DOHH2 (cell line): Measurements from ENCODE around the gene RIMKLB.
A peak's percentile ranks its signal among the peaks of the same experiment; 100 is the strongest.

ENCODE experiments used
- H3F3A ChIP-seq: fragments of 200-600 bp; sonication (generic), shearing (Covaris generic); 2 replicates; pipeline ENCODE4 v1.6.0; 2016; ENCODE audit warnings: antibody characterized with exemption, mild to moderate bottlenecking; ENCODE audit not compliant: control insufficient read depth, insufficient read depth
- H3K27ac ChIP-seq: fragments of 200-600 bp; sonication (generic); 2 replicates; pipeline ENCODE4 v1.5.1; 2014; ENCODE audit warnings: low read depth, mild to moderate bottlenecking, low read length, moderate library complexity
- H3K27me3 ChIP-seq: fragments of 200-600 bp; sonication (generic); 2 replicates; pipeline ENCODE4 v1.6.1; 2014; ENCODE audit warnings: mild to moderate bottlenecking, low read length, mixed read lengths; ENCODE audit not compliant: control insufficient read depth
- H3K36me3 ChIP-seq: fragments of 200-600 bp; sonication (generic); 2 replicates; pipeline ENCODE4 v1.6.1; 2014; ENCODE audit warnings: mild to moderate bottlenecking, low read length, moderate library complexity, mixed read lengths; ENCODE audit not compliant: control insufficient read depth
- H3K4me1 ChIP-seq: fragments of 200-600 bp; sonication (generic); 2 replicates; pipeline ENCODE4 v1.6.1; 2014; ENCODE audit warnings: mild to moderate bottlenecking, low read length, mixed read lengths; ENCODE audit not compliant: control insufficient read depth
- H3K4me2 ChIP-seq: fragments of 200-600 bp; sonication (generic); 2 replicates; pipeline ENCODE4 v1.6.0; 2014; ENCODE audit warnings: mild to moderate bottlenecking, low read length, moderate library complexity
- H3K4me3 ChIP-seq: fragments of 200-600 bp; sonication (generic); 2 replicates; pipeline ENCODE4 v1.5.1; 2014; ENCODE audit warnings: mild to moderate bottlenecking, low read length, mixed read lengths
- H3K79me2 ChIP-seq: fragments of 200-600 bp; sonication (generic); 2 replicates; pipeline ENCODE4 v1.6.1; 2014; ENCODE audit warnings: mild to moderate bottlenecking, low read length, mixed read lengths; ENCODE audit not compliant: control insufficient read depth
- H3K9me2 ChIP-seq: fragments of 200-600 bp; sonication (generic); replicated peaks from 2 replicates; pipeline ENCODE4 v1.6.1; 2014; ENCODE audit warnings: mild to moderate bottlenecking, low read length, mixed read lengths; ENCODE audit not compliant: control insufficient read depth
- H3K9me3 ChIP-seq: fragments of 200-600 bp; sonication (generic); 2 replicates; pipeline ENCODE4 v1.6.1; 2014; ENCODE audit warnings: antibody characterized with exemption, low read length, mixed read lengths; ENCODE audit not compliant: control insufficient read depth, insufficient read depth
- H4K20me1 ChIP-seq: fragments of 200-600 bp; sonication (generic); 2 replicates; pipeline ENCODE4 v1.6.0; 2014; ENCODE audit warnings: low read depth, mild to moderate bottlenecking, antibody characterized with exemption, low read length, moderate library complexity; ENCODE audit not compliant: control insufficient read depth, insufficient read depth
- EZH2phosphoT487 ChIP-seq: fragments of 200-600 bp; sonication (generic); IDR thresholded peaks from 2 replicates; pipeline ENCODE4 v1.6.1; 2017; ENCODE audit warnings: borderline replicate concordance, mild to moderate bottlenecking, antibody characterized with exemption, low read length, moderate library complexity, mixed read lengths
- TF ChIP-seq, protein P1 (sequence below): fragments of 200-600 bp; sonication (generic); IDR thresholded peaks from one replicate; pipeline ENCODE4 v1.5.1; 2014; ENCODE audit warnings: antibody characterized with exemption, mild to moderate bottlenecking, low read depth, low read length; ENCODE audit not compliant: poor library complexity, severe bottlenecking

Gene RIMKLB

GRCh38 chr12:8831116-8831515, 133.3 kb downstream of the RIMKLB start:
- Histone ChIP-seq H3K27ac (peak overlapping the region; percentile 53), H3K36me3 (no peaks in the 10 kb centered on the region), H3K4me3 (peak overlapping the region; percentile 51), H3K9me2 (no peaks in the 10 kb centered on the region), H3K9me3 (no peaks in the 10 kb centered on the region), H3K4me1 (peaks cover 17% of the 10 kb centered on the region), H3F3A (0 out of 2 replicates have a peak, but pooled peaks cover 4% of the 10 kb centered on the region), H3K27me3 (no peaks in the 10 kb centered on the region), H3K79me2 (no peaks in the 10 kb centered on the region), H4K20me1 (no peaks in the 10 kb centered on the region), H3K4me2 (peak overlapping the region; percentile 72)
- TF ChIP-seq, protein P1, sequence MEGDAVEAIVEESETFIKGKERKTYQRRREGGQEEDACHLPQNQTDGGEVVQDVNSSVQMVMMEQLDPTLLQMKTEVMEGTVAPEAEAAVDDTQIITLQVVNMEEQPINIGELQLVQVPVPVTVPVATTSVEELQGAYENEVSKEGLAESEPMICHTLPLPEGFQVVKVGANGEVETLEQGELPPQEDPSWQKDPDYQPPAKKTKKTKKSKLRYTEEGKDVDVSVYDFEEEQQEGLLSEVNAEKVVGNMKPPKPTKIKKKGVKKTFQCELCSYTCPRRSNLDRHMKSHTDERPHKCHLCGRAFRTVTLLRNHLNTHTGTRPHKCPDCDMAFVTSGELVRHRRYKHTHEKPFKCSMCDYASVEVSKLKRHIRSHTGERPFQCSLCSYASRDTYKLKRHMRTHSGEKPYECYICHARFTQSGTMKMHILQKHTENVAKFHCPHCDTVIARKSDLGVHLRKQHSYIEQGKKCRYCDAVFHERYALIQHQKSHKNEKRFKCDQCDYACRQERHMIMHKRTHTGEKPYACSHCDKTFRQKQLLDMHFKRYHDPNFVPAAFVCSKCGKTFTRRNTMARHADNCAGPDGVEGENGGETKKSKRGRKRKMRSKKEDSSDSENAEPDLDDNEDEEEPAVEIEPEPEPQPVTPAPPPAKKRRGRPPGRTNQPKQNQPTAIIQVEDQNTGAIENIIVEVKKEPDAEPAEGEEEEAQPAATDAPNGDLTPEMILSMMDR: no peak
- TF ChIP-seq EZH2phosphoT487: no peak

DNA sequence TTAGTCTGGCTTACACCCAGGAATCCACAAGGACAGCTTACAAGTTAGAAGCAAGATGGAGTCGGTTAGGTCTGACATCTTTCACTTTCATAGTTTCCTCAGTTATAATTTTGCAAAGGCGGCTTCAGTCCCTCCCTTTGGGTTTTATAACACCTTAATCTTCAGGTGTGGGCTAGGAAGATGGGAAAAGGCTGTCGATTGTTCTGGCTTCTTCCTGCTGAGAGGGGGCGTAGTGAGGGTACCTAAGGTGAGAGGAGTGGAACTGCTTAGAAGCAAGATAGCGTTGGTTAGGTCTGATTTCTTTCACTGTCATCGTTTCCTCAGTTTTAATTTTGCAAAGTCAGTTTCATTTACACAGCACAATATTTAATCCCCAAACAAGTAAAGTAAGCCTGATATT, 134.7 kb downstream of the RIMKLB start:
- Histone ChIP-seq H3K9me2 (no peaks in the 10 kb centered on the region), H3K4me1 (peaks cover 17% of the 10 kb centered on the region), H3K4me3 (no peak overlapping the region), H3K4me2 (no peak overlapping the region), H4K20me1 (no peaks in the 10 kb centered on the region), H3F3A (0 out of 2 replicates have a peak, but pooled peaks cover 4% of the 10 kb centered on the region), H3K36me3 (no peaks in the 10 kb centered on the region), H3K27ac (no peak overlapping the region), H3K9me3 (no peaks in the 10 kb centered on the region), H3K27me3 (no peaks in the 10 kb centered on the region), H3K79me2 (no peaks in the 10 kb centered on the region)
- TF ChIP-seq, protein P1: no peak
- no peak for TF ChIP-seq EZH2phosphoT487
